Prostate gland (tissue), 2 donors: ENCODE data around the gene EHD1.

Experiments
- CTCF ChIP-seq, 4 experiments: fragments of 200-600 bp in 2 of 4; fragments of 450-650 bp in 2 of 4; sonication (generic) in 2 of 4; IDR thresholded peaks; 1 replicate in 3 of 4; 2 replicates in 1 of 4; pipeline ENCODE4 v1.5.1; 2016 to 2019; ENCODE audit warnings: antibody characterized with exemption in 4 of 4, mild to moderate bottlenecking in 2 of 4, moderate library complexity in 2 of 4
- POLR2A ChIP-seq: fragments of 450-650 bp; IDR thresholded peaks from one replicate; pipeline ENCODE4 v1.6.1; 2016; ENCODE audit warnings: antibody characterized with exemption, mild to moderate bottlenecking

- TF ChIP-seq CTCF (IDR thresholded peaks at IDR 0.05) (no peak), POLR2A (no peak)
Measured at GRCh38 chr11:64921384-64921783, 43.0 kb upstream of the EHD1 start.
